ENCODE measurements around the gene CES4A.

- TF ChIP-seq CTCF (IDR thresholded peaks at IDR 0.05) (no peak), POLR2A (IDR thresholded peaks at IDR 0.05) (no peak)
Observed at GRCh38 chr16:67009158-67009557, 20.8 kb downstream of the CES4A start.

All from tibial nerve (tissue), 3 donors.